Limb (tissue), 2 donors: Measurements from ENCODE around the gene DTWD2.
"Not testable (repeated sequence)": the region's sequence is repeated elsewhere in the genome, so short reads cannot be mapped to it uniquely, and the experiment has no call there.

Experiments used
- DNase-seq, 2 donors: peaks; one replicate each; pipeline ENCODE4 v3.0.0-alpha.2; 2016; ENCODE audit errors: extremely low spot score in 2 of 2

DTWD2 gene

GRCh38 chr5:118987988-118988865 is at the start of gene DTWD2:
DTWD2 (minus strand) TSS chr5:118988547; CDS start chr5:118988511, 36 bp downstream.
- peak; percentile 95 to 97 for DNase-seq

GRCh38 chr5:119037496-119038215 is 49.3 kb upstream of the DTWD2 start:
- DNase-seq: peak in 1 of 2 donors; percentile 39

GRCh38 chr5:119036101-119036762 is 47.9 kb upstream of the DTWD2 start:
- DNase-seq: no peak

GRCh38 chr5:119033135-119033534 is 44.8 kb upstream of the DTWD2 start:
- DNase-seq: no peak

GRCh38 chr5:119032656-119033055 is 44.3 kb upstream of the DTWD2 start:
- DNase-seq: no peak

GRCh38 chr5:119031905-119032304 is 43.6 kb upstream of the DTWD2 start:
- DNase-seq: no peak

DNA sequence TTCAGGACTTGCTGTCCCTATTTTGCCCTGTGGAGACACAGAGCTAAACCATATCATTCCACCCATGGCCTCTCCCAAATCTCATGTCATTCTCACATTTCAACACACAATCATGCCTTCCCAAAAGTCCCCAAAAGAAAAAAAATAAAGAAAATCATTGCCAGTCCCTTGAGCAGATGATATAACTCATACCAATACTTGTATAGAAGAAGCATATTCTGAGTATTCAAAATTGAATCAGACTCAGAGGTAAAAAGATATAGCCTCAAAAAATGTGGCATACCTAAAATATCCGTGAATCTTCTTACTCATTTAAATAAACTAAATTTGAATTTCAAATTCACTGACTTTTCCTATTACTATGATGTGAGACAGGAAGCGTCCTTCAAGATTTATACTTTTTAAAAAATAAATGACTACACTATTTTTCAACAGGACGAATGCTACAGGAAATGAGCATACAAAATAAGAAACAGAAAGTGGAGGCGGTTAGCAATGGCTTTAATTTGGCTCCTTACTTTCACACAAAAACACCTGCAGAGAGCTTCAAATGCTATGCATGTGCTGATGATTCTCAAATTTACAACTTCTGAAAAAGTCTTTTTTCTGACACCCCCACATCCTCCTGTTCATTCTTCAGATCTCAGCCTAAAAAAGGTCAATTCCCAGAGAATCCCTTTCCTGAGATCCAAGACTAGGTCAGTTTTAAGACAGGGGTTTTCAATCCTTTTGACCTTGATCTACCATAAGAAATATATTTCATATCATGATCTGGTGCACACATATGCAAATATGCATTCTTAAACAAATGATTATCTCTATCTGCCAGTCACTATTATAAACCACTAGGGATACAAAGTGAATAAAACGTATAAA is 42.9 kb upstream of the DTWD2 start:
- DNase-seq: no peak

- DNase-seq: no peak
Measured at GRCh38 chr5:119028575-119028974, 40.2 kb upstream of the DTWD2 start.

DNA sequence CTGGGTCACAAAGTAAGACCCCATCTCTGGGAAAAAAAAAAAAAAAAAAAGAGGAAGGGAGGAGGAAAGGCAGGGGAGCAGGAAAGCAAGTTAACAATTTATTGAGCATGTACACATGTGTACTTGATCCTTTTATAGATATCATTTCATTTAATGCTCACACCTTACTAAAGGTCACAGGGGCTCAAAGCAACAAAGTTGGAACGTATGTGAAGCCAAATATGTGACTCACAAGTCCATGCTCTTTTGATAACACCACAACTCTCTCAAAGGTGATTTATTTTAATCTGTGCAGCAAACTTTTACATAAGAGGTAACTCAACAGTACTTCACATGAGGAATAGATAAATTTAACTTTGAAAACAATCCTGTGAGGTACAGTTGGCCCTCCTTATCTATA is 34.4 kb upstream of the DTWD2 start:
- DNase-seq: no peak

- peak in 1 of 2 donors; percentile 36 for DNase-seq
Measured at GRCh38 chr5:119022017-119022745, 33.8 kb upstream of the DTWD2 start.

GRCh38 chr5:119021149-119021732 is 32.9 kb upstream of the DTWD2 start:
- no peak for DNase-seq

- no peak for DNase-seq
Measured at GRCh38 chr5:119019949-119020348, 31.6 kb upstream of the DTWD2 start.

DNA sequence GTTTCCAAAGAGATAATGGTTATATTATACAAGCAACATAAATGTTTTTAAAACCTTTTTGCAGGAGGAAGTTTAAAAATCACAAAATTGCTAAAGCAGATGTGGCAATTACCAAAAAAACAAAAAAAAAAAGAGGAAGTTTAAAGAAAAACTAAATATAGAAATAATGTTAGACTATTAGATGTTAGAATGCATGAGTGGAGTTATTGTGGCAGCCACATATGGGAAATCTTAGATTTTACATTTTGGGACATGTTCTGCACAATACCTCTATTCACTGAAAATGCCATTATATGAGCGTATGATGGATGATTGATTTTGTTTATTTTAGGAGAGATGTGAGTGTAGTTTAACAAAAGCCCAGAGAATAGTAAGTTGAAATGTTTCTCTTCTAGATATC is 31.2 kb upstream of the DTWD2 start:
- no peak for DNase-seq

DNA sequence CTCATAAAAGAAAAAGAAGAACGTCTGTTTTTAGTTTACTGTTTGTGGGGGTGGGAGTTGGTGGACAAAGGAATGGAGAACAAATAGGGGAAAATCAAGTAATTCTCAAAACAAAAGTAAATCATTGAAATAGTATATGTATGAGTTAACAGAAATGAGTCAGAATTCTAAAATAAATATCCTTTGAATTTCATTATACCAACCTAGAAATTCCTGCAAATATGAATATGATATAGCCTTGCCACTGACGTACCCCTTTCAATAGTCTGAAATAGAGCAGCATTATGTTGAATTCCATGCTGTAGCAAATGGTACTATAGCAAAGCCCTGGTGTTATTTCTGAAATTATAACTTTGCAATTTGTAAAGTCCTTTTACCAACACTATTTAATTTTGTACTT is 29.6 kb upstream of the DTWD2 start:
- no peak for DNase-seq

DNA sequence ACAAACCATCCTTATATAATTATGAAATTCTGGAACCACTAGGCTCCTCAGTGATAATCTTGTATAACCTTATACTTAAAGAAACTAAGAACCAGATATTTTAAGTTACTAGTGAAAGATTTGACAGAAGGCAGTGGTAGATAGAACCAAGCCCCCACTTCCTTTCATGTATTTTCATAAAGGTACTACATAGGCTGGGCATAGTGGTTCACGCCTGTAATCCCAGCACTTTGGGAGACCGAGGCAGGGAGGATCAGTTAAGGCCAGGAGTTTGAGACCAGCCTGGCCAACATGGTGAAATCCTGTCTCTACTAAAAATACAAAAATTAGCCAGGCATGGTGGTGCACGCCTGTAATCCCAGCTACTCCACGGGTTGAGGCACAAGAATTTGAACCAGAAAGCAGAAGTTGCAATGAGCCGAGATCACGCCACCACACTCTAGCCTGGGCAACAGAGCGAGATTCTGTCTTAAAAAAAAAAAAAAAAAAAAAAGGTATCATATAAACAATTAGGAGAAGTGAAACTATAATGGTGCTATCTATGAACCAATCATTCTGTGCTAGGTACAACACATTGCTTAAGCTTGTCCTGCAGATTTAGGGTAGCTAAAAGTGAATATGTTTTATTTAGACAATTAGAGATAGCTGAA is 27.9 kb upstream of the DTWD2 start:
- DNase-seq: no peak

- no peak for DNase-seq
Measured at GRCh38 chr5:119011186-119011585, 22.8 kb upstream of the DTWD2 start.

- no peak for DNase-seq
Measured at GRCh38 chr5:119010206-119010605, 21.9 kb upstream of the DTWD2 start.

GRCh38 chr5:119009131-119009530 is 20.8 kb upstream of the DTWD2 start:
- no peak for DNase-seq

GRCh38 chr5:118999696-119000095 is 11.3 kb upstream of the DTWD2 start:
- no peak for DNase-seq

- not testable (repeated sequence) for DNase-seq
Measured at GRCh38 chr5:118998861-118999260, 10.5 kb upstream of the DTWD2 start.
